GM03348 (cell line): ENCODE measurements around the gene LPAR2.
A peak's percentile ranks its signal among the peaks of the same experiment; 100 is the strongest.

Source experiments
- DNase-seq: peaks from one replicate; pipeline ENCODE4 v3.0.0; 2012; ENCODE audit warnings: low spot score

Gene LPAR2

DNA sequence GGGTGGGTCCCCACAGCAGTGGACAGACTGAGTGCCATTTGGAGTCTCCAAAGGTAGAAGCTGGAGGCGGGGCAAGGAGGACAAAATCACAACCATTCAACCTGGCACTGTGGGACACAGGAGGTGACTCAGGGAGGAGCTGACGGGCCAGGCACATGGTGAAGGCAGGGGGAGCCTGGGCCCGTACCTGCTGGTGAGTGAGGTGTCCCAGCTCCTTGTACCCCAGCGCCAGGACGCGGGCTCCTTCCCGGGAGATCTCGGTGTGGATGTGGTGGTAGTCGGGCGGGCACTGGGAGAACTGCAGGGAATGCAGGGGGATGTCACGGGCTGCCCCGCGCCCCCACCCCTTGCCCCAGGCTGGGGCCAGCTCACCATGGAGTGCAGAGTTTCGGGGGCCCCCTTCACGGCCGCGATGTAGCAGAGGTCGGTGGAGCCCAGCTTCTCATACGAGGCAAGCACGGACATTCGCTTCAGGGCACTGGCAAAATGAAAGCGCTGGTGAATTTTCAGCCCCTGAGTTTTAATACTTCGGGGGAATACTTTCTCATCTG lies 25.7 kb upstream of the LPAR2 start:
- no peak for DNase-seq

DNA sequence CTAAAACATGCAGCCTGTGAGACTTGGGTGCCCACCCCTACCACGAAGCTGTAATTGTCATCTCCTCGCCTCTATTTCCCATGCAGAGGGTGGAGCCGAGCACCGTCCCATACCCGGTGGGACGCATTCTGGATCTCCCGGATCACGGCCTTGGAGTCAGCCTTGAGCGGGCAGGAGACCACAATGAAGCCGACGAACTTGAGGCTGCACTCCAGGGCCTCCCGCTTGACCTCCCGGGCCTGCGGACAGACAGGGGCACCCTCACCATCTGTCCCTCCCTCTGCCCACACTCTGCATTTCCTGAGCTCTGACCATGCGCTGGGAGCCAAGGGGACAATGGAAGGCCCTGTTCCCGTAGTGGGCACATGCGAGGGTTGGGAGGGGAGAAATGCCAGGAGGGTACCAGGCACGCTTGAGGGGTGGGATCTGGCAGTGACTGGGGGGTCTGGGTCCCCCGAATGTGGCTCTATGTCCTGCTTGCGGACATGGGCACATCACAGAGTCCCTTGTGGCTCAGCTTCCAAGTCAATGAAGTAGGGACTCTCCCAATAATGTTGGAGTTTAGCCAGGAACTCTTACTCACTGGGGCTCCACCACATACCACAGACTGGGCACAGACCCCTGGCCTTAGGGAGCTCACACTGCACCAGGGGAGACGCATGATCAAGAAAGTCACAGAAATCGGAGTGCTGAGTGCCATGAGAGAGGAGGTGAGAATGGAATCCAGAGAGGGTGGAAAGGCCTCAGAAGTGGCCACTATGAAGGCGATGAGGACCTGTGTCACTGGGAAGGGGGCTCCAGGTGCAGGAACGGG lies 24.7 kb upstream of the LPAR2 start:
- no peak for DNase-seq

- no peak for DNase-seq
Measured at GRCh38 chr19:19651076-19651475, 23.1 kb upstream of the LPAR2 start.

DNA sequence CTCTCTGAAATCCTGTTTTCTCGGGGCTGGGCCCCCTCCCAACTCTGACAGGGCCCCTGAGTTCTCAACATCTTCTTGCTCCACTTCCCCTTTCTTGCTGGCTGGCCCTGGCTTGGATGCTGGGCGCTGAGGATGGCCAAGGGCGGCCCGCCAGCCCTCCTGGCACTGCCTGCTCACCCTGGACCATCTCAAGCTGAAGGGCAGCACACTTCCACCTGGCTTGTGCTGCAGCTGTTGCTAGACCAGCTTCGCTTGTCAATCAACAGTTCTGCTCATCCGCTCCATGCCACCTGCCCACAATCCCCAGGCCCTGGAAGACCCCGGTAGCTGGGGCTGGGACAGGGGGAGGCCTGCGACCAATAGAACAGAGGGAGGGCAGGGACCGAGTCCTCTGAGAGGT lies 22.3 kb upstream of the LPAR2 start:
- no peak for DNase-seq

- DNase-seq: no peak
Measured at GRCh38 chr19:19649580-19649995, 21.6 kb upstream of the LPAR2 start.

- DNase-seq: no peak
Measured at GRCh38 chr19:19649155-19649554, 21.1 kb upstream of the LPAR2 start.

GRCh38 chr19:19647037-19647835 lies 19.2 kb upstream of the LPAR2 start:
- DNase-seq: no peak

GRCh38 chr19:19645233-19645870 lies 17.3 kb upstream of the LPAR2 start:
- DNase-seq: no peak

DNA sequence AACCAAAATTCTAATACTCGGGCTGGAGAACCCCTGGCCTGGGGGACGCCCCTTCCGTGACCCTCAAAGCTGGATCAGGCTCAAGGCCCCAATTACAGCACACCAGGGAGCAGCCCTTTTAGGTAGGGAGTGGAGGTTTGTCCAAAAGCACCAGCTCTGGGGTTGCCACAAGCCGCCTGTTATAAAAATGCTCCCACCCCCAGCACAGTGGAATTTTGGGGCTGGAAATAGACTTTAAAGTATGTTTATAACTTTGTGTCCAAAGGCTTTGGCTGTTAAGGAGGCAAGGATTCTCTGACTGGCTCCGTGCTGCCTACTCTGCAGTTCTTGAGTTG lies 16.0 kb upstream of the LPAR2 start:
- no peak for DNase-seq

DNA sequence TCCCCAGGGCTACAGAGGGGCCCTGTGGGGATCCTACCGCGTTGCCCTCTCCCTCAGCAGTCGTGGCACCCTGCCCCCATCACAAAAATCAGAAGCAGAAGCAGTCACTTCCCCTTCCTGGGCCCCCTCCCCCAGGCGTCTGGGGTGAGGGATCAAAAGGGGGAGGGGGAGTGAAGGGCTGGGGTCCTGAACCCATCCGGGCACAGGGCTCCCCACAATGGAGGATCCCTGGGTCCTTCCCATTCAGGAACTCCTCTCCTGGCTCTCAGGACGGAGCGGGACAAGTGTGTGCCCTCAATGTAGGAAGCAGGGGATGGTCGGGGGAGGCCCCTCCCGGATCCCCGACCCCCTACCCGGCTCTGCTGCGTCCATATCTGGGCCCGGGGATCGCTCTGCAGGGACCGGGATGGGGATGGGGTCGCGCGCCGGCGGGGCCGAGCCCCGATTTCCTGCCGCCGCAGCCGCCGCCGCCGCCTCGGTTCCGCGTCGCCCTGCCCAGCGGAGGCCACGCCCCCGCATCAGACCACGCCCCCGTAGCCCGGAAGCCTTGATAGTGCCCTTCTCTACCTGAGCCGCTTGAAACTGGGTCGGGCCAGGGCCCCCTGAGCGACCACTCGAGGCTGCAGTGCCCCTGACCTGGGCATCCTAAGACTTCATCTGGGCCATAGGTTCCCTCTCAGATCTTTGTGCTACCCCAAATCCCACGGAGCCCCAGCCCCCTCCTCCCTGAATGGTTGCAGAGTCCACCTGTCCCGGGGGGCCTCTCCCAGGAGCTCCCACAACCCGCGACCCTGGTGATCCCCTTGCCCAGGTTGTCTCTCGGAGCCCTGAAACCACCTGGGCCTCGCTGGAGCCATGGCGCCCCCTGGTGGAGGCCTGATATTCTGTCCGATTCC lies 15.4 kb upstream of the LPAR2 start, which contains the start of gene GMIP:
Gene GMIP, minus strand, starts transcription at position 500 of the 896 bp plus-strand sequence. Its CDS starts 128 bp downstream, at position 372.
- DNase-seq: peak; percentile 94

DNA sequence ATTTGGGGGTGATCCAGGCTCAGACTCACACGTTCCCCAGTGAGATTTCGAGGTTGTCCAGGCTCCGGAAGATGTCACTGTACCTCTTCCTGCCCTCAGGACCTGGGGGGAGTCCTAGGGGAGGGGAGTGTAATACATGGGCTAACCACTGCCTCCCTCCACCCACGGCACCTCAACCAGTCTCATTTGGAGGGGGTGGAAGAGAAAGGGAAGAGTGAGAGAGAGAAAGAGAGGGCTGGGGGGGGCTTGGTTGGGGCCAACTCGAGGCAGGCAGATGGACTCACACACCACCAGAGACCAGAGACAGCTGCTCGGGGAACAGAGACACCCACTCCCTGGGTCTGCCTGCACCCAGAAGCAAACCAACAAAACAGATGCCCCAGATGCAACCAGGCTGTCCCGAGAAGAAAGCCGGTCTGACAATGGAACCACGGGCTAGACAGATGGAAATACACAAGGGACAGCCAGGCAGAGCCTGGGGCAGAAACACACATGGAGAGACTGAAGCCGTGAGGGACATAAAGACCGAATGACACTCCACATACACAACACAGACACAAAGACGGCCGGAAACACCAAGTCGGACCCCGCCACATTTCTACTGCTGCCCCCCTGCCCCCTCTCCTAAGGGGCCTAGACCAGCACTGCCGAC lies 14.6 kb upstream of the LPAR2 start:
- DNase-seq: peak; percentile 53

GRCh38 chr19:19637523-19638251 lies 9.7 kb upstream of the LPAR2 start:
- no peak for DNase-seq

GRCh38 chr19:19637186-19637522 lies 9.1 kb upstream of the LPAR2 start:
- DNase-seq: no peak

DNA sequence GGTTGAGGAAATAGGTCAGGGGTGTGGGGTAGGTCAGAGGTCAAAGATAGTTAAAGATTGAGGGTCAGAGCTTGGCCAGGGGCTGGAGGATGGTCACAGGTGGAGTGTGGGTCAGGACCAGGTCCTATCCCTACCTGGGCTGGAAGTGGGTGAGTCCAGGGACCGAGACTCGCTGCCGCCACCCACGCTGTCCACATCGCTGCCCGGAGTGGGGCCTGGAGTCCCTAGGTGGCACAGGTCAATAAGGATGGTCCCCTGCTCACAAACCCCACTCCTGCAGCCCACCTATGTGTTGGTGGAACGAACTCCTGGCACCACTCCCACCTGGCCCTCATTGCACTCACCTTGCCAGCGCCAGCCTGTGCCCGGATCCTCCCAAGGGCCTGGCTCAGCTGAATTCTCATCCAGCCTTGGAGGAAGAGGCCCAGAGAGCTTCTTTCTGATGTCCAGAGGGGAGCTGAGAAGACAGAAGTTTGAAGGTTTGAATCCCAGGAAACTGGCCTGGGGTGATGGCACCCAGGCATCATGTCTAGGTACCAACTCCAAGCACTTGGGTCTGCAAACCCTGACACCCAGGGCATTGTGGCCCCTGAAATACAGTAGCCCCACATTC lies 8.7 kb upstream of the LPAR2 start:
- DNase-seq: no peak

DNA sequence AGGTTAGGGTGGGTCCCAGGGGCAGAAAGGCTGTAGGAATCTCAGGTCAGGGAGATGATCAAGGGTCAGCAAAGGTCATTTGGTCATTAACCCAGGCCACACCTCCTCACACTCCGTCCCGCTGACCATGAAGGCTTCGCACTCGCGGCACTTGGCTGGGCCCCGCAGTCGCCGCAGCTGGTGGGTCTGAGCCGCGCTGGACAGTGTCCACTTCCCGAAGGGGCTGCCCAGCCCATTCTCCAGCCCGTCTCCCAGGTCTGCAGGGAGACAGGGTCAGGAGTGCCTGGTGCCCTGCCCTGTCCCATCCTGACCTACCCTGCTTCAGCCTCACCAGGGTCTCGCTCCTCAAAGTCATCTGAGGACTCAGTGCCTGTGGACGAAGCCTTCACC lies 7.3 kb upstream of the LPAR2 start:
- DNase-seq: no peak

- no peak for DNase-seq
Measured at GRCh38 chr19:19634516-19635312, 6.7 kb upstream of the LPAR2 start.

DNA sequence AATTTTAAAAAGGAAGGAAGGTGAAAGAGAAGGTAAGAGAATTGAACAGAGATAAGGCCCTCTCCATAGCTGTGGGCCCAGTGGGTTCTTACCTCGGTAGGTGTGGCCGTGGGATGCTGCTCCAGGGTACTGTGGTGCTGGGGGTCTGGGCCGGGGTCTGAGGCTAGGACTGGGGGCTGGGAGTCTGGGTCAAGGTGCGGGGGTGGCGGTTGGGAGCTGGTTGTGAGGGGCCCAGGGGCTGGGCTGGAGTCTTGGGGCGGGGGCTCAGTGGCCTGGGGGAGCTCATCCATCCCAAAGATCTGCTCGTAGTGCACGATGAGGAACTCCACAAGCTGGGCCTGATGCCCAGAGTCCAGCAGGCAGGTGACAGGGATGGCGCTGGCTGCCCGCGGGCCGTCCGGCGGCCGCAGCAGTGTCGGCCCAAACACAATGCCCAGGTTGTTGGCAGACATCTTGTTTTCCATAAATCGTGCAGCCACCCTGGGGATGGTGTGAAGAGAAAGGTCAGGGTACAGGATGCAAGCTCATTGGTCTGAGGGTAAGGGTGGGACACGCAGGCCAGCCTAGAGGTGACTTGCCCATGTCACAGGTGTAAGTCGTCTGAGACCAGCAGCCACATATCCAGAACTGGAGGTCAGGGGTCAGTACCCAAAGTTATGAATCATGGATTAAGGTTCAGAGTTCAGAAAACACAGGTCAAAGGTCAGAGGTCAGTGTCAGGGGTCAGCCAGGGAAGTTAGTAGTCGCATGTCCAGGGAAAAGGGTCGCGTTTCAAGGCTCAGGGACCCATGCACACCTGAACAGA lies 5.9 kb upstream of the LPAR2 start:
- DNase-seq: no peak

- DNase-seq: no peak
Measured at GRCh38 chr19:19632661-19633060, 4.6 kb upstream of the LPAR2 start.
